NCI-H2107 treated with DMSO at 0.1 percent for 48 hours (cell line): ENCODE results near the gene TMEM187.
"Not testable (repeated sequence)": the region's sequence is repeated elsewhere in the genome, so short reads cannot be mapped to it uniquely, and the experiment has no call there.

ENCODE experiments used
- DNase-seq: peaks from one replicate; lab custom pipeline; 2025; ENCODE audit not compliant: unreplicated experiment; lab: John Stamatoyannopoulos, UW

Gene TMEM187

DNA sequence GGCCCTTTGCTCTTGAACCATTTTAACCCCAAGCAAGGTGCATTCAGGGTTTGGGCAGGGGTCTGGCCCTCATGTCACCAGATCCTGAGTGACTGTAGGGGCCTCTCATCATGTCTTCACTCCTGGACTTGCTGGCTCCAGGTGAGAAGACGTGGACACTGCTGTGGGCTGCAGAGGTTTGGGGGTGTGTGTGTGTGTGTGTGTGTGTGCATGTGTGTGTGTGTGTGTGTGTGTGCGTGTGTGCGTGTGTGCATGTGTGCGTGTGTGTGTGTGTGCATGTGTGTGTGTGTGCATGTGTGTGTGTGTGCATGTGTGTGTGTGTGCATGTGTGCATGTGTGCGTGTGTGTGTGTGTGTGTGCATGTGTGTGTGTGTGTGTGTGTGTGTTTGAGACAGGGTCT lies 21.8 kb downstream of the TMEM187 start:
- not testable (repeated sequence) for DNase-seq

DNA sequence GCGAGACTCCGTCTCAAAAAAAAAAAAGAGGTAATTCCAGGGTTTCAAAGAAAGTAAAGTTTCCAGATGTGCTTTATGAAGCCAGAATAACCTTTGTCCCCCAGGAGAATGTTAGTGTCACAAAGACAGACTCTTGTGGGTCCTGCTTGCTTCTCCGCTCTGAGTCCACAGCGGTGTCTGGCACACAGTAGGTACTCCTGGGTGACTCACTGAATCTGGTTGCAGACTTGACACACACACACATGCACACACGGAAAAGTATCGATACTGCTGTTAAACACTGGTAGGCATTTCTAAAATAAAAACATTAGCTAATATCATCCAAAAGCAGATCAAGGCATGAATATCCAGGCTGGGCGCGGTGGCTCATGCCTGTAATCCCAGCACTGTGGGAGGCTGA lies 22.9 kb downstream of the TMEM187 start:
- DNase-seq: no peak

DNA sequence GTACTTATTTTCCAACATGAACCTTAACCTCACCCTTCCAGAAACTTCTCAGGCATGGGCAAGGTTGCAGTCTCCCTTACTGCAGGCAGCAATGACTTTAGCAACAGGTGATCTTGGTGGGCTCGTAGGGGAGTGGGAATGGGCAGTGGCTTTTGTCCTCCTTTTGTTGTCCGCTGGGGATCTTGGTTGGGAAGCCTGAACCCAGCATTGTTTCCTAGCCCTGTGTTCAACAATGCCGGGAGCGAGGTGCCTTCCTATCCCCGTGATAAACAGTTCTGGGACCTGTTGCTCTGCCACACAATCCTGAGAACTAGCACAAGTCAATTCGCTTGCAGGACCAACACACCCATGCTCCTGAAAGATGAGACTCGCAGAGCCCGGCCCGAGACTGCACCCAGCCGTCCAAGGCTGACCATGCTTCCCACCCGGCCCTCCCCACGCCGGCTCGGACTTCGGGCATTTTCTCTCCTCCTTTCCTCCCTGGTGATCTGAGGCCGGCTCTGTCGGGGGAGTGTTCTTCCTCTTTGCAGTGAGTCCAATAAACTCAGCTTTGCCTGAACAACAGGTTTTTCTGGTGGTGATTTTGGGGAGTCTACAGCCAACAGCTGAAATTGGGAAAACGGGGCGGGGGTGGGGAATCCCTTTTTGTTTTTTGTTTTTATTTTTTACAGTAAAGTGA lies 26.9 kb downstream of the TMEM187 start:
- DNase-seq: no peak

DNA sequence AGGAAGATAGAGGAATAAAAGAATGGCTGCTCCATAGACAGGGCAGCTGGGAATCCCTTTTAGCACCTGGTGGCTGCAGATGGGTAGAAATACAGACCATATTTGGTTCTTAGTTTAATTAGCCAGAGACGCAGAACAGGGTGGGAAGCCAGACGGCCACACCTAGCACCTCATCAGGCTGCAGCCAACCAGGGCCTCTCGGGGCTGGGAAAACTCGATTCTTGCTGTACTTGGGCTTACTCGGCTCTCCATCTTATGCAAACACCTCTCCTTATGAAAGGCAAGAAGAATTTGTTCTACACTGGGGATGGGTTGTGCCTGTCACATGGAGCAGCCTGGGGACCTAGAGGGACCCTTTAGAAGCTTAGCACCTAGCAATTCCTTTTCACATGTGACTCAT lies 27.5 kb downstream of the TMEM187 start:
- peak; percentile 14 for DNase-seq

DNA sequence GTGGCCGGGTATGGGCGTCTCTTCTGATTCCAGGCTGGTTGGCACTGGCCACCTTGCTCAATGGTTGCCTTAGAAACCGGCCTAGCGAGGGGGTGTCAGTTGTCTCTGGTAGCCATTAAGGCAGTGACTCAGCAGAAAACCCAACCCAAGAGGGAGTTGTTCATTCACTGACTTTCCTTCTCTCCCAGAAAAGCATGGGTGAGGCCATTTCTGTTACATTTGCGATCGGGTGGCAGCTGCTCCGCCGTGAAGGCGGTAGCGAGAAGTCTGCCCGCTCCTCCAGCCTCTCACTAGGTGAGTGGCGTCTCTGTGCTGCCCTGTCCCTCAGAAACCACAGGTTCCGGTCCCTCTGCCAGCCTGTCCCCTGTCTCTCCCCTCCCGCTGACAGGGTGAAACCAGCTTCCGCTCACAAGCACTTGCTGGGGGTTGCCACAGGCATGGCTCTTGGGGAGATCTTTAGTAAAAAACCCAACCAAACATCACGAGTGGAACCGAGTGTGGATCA lies 29.7 kb downstream of the TMEM187 start:
- peak; percentile 84 for DNase-seq

DNA sequence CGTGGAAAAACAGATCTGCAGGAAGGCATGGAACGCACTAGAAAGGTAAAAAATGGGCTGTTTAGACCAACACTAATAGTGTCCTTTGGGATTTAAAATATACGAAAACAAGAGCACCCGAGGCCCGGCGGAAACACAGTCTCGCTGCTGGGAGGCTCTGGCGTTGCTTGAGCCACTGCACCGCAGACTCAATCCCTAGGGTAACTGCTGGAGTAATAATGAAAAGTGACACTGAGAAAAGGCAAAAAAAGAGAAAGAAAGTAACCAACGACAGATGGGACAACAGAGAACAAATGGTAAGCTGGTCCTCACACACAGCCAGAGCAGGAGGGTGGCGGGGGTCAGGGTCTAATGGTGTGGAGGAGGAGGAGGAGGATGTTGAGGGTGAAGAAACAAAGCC lies 31.8 kb downstream of the TMEM187 start:
- DNase-seq: no peak

DNA sequence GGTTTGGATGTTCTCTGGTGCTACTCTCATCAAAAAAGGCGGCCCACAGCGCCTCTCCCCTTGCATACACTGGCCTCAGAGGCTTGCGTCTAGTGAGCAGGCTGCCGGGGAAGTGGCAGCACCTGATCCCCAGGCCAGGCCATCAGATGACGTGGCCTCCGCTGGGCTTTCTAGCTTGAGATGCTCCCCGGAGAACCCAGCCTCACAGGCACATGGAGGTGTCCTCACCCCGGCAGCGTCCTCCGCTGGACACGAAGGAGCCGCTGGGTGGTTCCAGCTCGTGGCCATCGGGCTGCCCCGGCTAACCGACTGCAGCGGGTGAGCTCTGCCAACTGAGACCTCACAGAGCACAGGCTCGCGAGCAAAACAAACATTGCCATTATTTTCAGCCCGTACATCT lies 34.4 kb downstream of the TMEM187 start:
- no peak for DNase-seq

DNA sequence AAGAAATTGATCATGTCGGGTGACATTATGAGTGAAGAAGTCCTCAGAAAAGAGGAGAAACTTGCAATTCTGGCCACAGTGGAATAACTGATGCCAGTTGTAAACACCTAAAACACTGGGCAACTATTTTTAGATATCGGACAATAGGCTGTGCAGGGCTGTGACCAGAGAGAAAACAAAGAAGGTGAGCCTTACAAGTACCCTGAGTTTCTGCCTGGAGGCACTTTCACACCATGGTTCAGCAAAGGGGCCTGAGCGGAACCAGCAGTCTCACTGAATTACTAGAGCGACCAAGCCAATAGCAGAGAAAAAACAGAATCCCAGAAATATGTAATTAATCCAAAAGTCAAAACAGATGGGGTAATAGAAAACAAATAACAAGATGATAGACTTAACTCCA lies 36.0 kb downstream of the TMEM187 start:
- DNase-seq: no peak

DNA sequence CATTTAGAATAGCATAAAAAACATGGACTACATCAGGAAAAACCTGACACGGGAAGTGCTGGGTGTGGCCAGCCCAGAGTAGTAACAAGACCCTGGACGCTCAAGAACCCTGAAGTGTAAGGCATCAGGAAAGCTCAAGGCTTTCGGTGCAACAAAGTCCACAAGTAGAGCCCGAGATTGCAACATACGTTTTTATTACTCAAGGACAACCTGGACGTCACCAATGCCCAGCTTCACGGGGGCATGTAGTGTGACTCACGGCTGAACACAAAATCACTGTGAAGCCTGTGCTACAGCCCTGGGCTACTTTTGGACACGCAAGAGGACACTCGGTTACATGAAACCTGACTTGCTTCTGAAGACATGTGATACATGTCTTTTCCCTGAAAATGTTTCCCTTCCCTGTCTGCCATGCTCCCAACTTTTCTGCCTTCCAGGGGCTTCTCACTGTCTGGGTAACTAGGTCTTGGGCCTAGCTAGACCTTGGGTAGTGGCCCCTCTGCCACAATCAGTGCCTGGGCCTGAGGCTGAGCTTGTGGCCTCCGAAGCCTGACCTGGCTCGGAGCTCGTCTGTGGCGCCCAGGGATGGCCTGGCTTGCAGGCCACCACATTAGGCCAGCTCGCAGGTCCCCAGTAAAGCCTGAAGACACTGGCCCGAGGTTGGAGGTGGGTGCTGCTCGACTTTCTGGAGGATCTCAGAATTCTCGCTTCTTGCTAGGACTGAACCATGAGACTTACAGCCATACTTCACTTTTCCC lies 38.0 kb downstream of the TMEM187 start:
- no peak for DNase-seq

DNA sequence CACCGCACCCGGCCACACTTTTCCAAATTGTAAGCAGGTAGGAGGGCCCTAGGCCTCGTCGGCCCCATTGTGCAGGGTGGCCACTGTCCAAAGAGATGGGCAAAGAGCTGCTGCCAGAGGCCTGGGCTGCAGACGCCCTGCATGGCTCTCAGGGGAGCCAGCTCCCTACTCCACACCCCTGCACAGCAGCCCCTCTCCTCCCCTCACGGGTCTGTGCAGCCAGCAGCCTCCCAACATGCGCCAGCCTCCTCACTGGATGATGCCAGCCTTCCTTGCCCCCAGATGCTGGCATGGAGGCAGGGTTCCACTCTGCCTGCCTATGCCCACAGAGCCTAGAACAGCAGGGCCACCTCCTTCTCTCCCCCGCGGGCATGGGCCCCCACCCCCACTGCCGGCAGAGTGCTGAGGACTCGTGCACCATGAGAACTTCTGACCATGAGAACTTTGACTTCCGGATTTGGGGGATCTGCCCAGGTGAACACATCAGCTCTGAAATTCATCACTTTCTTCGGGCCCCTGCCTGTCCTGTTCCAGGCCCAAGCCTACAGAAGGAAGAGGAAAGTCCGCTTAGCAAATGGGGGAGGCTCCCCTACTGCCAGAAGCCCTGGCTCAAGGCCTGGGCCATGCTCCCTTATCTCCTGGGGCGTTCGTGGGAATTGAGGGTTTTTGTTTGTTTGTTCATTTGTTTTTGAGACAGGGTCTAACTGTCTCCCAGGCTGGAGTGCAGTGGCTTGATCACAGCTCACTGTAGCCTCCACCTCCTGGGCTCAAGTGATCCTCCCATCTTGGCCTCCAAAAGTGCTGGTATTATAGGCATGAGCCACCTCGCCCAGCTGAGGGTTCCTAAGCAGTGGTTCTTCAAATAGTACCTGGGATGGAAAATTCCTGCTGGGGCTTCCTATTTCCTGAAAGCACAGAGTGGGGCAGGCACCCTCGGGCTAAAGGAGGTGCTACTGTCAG lies 39.1 kb downstream of the TMEM187 start:
- DNase-seq: no peak

DNA sequence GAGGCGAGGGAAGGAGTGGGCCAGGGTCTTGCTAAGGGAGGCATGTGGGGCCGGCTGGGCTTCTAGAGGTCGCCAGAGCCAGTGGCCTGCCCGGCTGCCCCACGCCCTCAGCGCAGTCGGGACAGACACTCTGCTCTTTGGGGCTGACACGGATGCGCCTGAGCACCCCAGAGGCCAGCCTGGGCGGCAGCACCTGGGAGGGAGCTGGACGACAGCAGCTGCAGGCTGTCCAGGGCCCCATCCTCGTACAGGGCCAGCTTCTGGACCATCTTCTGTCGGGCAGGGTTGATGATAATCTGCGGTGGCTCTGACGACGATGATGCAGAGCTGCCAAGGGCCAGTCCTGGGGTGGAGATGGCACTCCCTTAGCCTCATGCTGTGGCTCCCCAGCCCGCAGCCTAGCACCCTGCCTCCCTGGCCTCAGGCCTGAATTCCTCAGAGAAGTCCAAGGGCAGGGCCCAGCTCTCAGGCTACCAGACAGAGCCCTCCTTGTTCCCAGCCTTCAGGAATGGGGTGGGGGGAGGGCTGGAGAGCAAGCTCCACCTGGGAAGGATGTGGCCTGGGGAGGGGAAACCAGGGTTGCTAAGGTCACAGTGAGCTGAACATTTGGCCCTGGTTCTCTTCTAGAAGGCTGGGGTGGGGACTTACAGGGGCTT lies 39.9 kb downstream of the TMEM187 start:
- DNase-seq: no peak

DNA sequence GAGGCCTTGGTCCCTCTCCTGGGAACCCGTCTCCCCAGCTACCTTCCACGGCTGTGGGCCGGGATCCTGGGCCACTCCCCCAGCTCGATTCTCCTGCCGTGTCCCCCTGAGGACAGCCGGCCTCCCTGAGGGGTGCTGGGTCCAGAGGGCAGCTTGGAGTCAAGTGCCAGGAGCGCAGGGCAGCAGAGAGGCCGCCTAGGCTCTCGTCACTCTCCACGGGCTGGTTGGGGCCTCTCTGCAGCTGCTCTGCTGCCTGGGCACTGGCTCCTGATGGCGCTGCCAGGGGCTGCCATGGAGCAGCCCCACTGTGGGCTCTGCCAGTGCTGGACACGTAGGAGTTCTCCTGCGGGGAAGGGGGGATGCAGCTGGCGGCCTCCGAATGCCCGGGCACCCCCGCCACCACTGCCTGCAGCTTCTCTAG lies 40.5 kb downstream of the TMEM187 start:
- no peak for DNase-seq

DNA sequence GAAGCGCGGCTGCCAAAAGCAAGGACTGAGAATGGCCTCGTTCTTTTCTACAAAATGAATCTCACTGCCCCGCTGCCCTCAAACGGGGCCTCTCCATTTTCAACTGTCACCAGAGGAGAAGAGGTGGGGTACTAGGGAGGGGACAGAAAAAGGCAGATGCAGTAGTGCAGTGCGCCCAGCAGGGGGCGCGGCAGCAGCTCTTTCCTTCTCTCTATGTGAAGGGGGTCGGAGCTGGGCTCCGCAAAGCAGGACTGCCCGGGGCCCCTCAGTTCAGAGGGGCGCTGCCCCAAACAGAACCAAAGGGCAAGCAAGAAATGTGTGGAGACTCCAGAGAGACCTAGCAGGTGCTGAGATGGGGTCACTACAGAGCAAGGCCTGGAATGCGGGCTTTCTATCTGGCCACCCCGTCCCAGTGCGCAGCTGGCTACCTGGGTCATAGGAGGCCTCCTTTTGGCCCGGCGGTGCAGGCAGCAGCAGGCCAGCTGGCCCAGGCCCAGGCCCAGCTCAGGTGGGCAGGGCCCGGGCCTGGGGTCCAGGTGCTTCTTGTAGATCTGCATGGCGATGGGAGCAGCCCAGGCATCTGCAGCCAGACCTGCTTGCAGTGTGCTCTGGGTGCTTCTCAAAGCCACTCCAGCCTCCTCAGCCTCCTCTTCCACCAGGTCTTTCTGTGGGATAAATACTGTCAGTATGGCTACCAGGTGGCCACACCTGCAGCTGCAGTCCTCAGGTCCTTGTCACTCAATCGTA lies 41.2 kb downstream of the TMEM187 start:
- peak; percentile 12 for DNase-seq

DNA sequence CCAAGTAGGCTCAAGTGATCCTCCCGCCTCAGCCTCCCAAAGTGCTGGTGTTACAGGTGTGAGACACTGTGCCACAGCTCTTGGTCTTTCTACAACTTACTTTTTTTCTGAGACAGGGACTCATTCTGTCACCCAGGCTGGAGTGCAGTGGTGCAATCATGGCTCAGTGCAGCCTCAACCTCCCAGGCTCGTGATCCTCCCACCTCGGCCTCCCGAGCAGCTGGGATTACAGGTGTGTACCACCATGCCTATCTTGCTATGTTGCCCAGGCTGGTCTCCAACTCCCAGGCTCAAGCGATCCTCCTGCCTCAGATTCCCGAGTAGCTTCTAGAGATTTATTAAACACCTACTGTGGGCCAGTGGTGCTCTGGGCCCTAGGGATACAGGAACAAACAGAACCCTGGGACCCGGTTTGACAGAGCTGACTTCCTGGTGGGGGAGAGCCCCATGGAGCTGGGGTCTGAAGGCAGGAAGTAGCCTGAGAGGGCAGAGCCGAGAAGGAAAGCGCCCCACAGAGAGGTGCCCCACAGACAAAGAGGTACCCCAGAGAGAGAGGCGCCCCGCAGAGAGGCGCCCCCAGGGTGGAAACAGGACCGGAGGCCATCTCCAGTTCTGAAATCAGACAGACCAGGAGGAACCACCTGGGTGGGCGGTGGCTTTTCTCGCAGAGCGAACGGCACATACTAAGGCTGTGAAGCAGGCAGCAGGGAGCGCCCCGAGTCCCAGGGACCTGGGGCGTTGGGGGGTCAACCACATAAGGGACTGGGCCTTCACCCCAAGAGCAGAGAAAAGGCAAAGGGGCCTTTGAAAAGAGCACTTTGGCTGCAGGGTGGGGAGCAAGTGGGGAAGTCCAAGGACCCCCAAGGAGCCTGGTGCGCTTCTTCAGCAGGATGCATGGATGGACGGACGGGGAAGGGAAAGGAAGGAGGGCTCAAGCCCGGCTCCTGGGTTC lies 42.2 kb downstream of the TMEM187 start:
- no peak for DNase-seq

DNA sequence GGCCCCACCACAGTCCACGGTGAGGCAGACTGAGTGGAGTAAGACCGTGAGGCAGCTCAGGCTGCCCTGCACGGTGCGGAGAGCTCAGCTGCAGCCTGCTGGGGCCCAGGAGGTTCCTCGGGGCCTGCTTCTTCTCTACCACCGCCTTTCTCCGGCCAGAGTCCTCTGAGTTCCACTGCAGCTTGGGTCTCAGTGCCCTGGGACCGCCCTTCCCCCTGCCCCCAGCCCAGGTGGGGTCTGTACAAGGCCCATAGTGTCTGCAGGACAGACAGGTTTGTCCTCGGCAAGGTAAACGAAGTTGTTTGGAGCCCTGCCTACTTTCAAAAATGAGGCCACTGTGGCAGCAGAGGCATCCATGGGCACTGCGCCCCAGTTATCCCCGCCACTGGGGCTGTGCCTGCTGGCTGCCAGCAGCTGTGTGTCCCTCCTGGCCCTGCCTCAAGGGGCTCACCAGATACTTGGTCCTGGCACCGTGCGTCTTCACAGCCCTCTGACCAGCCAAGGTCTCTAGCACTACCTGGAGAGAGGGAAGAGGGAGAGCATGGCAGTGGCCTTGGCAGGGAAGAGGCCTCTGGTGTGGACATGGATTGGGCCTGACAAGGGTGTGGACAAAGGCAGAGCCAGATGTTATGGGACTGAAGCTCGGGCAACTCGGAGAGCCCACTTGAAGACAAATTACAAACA lies 43.2 kb downstream of the TMEM187 start:
- DNase-seq: no peak

DNA sequence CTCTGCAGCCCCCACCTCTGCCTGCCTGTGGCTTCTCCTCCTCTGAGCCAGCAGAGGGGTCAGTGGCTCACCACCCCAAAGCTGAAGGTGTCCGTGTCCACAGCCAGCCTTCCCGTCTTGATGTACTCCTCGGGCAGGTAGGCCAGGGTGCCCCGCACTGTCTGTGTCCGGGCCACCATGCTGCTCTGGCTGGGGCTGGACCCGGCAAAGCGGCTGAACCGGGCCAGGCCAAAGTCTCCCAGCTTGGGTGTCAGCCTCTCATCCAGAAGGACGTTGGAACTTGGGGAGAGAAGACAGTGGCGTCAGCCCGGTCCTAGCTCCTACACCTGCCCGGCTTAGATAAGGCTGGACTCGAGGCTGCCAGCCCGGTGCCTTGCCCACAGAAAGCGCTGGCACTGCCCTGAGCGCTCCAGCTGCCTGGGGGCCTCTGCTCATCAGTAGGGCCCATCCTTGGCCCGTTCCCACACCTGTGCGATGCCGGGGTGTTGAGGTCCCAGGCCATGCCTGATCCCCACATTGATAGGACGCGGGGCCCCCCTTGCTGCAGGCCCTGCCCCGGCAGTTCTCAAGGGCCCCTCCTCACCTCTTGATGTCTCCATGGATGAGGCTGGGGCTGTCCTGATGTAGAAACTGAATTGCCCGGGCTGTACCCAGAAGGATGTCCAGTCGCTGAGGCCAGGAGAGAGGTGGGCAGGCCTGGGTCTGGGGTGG lies 44.0 kb downstream of the TMEM187 start:
- no peak for DNase-seq

DNA sequence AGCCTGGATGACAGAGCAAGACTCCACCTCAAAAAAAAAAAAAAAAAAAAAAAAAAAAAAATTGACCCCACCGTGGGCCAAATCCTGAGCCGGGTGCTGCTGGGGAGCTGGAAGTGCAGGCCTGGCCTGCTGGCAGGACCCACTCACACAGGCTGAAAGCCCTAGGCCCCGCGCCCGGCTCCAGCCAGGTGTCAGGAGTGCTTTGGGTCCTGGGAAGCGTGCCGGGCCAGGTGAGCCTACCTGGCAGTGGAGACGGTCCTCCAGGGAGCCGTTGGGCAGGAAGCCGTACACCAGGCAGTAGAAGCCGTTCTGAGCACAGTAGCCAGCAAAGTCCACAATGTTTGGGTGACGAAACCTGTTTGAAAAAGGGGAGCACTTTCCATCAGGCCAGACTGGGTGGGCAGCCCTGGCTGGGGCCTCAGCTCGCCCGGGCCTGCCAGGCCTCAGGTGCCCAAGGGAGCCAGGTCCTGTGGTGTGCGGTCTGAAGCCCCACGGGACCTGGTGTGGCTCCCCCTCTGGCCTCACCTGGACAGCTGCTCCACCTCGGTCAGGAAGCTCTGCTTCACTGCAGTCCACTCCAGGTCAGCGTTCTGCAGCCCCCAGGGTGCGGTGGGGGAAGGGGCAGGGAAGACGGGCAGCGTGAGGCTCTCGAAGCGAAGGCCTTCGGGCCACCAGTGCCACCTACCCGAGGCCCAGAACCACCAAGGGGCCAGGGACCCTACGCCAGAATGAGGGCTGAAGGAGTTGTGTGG lies 45.4 kb downstream of the TMEM187 start:
- no peak for DNase-seq
